HG03103 (cell line): ENCODE results near the gene FOS.
"Not testable (repeated sequence)": the region's sequence is repeated elsewhere in the genome, so short reads cannot be mapped to it uniquely, and the experiment has no call there.

ENCODE experiments used
- ATAC-seq: cut with Tn5 transposase; IDR thresholded peaks from one replicate; pipeline ENCODE4 v1.9.1; 2021; ENCODE audit warnings: low read depth; ENCODE audit not compliant: unreplicated experiment

The FOS gene

GRCh38 chr14:75278422-75279152 is at the start of gene FOS:
Gene FOS, plus strand, starts transcription at chr14:75278828. Its CDS starts 155 bp downstream, at chr14:75278983.
- peak; percentile 72 for ATAC-seq

DNA sequence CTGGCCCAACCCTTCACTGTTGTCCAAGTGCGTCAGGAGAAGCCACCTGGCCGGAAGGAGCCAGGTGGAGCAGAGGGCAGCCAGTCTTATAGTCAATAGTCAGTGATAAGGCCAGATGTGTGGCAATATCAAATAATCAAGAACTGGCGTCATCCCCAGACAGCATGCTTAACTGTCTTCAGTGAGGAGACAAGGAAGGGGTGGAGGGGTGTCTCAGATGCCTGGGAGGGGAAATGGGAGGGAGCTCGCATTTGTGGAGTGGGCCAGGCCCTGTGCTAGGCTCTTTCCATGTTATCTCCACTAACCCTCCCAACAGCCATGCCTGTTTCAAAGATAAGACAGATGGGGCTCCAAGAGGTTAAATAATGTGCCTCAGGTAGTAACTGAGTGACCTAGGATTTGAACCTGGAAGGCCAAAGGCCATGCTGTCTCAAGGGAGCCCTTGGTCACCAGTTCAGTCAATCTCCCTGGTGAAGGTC is 48.9 kb upstream of the FOS start:
- ATAC-seq: no peak

DNA sequence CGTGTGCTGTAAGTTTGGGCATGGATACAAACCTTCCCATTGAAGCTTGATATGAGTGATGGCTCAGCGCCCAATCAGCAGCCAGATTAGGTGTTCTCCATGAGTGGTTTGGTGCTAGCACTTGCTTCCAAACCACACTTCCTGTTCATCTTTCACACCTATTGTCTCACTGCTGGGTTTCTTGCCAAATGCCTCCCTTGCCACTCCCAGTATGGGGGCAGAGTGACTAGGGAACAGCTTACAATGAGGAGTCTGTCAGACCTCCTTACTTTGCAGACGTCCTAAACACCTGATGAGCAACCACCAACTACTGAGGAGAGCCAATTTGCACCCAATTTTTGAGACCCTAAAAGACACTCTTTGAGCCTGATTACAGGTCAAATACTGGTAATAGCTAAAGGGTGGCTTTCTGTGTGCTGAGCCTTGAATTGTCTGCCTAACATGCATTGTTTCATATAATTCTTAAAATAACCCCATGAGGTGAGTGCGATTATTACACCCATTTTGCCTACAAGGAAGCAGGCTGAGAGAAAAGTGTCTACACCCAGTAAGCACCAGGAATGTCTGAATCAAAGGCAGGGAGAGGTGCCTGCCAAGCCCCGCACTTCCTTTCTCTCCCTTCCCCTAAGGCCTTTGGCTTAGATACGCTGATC is 48.4 kb upstream of the FOS start:
- ATAC-seq: peak; percentile 58

DNA sequence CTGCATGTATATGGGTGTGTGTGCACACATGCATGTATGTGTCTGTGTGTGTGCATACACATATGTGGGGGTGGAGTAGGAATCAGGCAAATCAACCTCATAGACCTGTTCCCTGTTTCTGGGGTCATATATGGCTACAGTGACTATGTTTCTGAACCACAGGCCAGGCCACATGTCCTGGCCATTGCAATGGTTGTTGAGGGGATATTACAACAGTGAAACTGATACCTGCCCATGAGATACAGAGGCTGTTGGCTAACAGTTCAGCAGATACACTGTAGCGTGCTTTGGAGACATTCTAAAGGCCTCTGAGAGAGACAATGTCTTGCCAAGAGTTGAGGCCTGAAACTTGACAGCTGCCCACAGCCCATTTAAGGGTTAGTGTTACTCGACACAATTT is 47.3 kb upstream of the FOS start:
- ATAC-seq: no peak

DNA sequence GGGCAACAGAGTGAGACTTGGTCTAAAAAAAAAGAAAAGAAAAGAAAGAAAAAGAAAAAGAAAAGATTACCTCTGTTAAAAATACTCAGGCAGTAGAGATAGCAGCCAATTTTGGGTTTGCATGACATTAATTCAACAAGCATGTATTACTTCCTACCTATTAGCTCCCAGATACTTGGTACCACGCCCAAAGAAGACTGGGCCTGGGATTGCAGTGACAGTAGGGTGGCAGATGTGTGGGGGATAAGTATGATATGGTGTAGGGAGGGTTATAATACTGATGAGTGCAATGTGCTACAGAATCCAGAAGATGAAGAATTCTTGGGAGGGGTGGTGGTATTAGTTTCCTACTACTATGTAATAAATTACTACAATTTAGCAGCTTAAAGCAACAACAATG is 46.4 kb upstream of the FOS start:
- ATAC-seq: no peak

GRCh38 chr14:75232597-75232996 is 46.0 kb upstream of the FOS start:
- ATAC-seq: no peak

DNA sequence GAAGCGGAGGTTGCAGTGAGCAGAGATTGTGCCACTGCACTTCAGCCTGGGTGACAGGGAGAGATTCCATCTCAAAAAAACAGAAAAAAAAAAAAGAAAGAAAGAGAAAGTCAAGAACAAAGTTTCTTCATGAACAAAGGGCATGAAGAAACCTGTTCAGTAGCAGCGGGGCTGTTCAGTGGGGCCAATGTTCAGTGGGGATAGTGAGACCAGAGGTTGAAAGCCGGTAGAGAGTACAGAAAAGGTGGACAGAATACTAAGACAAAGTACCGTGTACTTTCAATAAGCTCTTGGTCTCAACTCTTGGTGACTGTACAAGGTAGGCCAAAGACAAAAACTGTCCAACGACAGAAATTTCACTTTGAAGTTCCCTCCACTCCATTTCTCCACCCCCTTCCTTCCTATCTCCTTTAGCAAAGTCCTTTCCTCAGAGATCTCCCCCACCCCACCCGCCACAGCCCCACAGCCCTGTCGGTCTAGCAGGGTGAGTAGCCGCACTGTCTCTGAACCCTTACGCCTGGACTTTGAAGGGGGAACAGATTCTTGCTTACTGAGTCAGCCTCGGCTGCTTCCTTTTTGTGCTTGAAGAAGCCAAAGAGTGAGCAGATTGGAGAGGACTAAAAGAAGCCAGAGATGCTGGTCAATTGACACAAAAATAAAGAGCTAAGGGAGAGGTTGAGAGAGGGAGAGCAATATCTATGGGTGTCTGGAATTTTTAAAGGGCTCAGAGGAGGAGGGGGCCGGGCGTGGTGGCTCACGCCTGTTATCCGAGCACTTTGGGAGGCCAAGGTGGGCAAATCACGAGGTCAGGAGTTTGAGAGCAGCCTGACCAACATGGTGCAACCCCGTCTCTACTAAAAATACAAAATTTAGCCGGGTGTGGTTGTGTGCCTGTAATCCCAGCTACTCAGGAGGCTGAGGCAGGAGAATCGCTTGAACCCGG is 44.2 kb upstream of the FOS start:
- ATAC-seq: no peak

- ATAC-seq: not testable (repeated sequence)
Observed at GRCh38 chr14:75235198-75235597, 43.4 kb upstream of the FOS start.

DNA sequence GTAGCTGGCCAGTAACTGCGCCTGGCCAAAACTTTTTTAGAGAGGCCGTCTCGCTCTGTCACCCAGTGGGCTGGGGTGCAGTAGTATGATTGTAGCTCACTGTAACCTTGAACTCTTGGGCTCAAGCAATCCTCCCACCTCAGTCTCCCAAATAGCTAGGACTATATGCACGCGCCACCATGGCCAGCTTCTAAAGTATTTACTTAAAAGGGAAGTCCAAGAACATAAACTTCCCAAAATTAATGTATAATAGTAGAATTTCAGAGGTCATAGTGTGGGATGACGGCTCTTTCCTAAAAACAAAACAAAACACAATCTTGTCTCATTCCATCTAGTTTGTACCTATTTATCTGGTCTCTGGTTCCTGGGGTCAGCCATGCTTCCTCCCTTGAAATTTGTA is 42.2 kb upstream of the FOS start:
- no peak for ATAC-seq

DNA sequence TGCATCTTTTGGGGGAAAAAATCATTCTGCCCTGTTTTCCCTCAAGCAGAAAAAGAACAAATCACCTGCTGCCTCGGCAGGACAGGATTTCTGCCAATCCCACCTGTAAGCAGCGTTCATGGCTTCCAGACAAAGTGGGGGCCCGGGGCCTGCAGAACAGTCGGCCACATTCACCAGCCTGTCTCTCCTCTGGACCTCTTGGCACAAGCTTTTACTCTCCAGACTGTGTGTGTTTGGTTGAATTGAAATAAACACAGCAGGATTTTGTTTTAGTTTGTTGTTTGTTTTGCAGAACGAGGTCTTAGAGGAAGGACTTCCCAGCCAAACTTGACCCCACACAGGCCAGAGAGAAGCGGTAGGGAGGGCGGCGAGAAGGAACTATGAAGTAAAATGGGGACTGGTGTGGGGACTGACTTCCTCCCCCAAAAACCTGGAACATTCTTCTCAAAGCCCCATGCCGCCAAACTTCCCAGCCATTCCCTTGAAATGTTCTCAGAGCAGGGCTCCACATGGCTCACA is 41.7 kb upstream of the FOS start:
- ATAC-seq: no peak

GRCh38 chr14:75238756-75239455 is 39.7 kb upstream of the FOS start:
- ATAC-seq: no peak

DNA sequence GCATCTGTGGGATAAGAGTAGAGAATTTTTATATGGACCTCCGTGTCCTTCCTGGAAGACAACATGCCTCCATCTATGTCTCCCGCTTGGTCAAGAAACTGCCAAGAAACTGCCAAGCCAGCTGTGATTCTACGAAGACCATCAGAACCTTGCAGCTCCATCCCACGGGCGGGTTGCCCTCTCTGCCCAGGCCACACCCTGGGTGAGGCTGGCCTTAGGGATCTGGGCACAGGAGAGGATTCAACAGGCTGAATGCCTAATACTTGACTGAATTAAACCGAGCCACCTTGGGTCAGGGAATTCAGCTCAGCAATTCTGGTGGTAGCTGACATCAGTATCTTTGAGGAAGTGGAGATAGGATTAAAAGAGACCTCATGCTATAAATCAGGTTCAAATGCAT is 37.8 kb upstream of the FOS start:
- ATAC-seq: no peak

DNA sequence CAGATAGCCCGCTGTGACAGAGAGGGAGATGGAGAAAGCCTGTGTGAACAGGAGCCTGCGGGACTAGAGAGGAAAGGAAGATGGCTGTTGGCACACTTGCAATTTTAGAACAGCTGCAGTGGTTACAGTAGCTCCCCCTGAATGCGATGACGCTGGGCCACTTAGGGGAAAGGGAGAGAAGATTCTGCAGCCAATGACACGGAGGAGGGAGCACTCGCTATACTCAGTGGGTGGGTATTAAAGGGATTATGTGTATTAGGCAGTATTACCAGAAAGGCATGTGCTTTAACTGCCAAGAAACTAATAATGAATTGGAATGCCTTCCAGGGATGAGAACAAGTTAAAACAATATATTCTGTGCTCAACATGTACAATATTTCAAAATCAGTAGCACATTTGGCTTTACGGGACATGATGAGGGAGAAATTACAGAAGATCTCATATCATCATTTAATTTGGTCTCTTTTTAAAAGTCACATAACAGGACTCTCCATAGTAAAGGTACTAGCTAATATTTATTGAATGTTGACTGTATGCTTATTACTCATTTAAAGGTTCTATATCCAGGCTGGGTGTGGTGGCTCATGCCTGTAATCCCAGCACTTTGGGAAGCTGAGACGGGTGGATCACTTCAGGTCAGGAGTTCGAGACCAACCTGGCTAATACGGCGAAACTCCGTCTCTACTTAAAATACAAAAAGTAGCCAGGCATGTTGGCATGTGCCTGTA is 35.9 kb upstream of the FOS start:
- ATAC-seq: no peak

DNA sequence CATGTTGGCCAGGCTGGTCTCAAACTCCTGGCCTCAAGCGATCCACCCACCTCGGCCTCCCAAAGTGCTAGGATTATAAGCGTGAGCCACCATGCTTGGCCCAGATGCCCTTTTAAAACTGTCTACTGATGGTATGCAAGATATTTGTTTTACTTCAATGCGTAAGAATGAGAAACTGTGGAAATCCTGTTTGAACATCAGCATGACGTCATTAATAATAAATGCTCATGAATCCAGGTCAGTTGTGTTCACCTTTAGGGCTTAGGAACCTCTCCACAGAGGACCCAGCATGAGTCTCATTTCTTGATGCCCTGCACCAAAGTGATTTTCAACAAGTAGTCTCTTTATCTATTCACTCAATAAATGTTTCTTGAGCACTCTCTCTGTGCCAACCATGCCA is 34.5 kb upstream of the FOS start:
- no peak for ATAC-seq

DNA sequence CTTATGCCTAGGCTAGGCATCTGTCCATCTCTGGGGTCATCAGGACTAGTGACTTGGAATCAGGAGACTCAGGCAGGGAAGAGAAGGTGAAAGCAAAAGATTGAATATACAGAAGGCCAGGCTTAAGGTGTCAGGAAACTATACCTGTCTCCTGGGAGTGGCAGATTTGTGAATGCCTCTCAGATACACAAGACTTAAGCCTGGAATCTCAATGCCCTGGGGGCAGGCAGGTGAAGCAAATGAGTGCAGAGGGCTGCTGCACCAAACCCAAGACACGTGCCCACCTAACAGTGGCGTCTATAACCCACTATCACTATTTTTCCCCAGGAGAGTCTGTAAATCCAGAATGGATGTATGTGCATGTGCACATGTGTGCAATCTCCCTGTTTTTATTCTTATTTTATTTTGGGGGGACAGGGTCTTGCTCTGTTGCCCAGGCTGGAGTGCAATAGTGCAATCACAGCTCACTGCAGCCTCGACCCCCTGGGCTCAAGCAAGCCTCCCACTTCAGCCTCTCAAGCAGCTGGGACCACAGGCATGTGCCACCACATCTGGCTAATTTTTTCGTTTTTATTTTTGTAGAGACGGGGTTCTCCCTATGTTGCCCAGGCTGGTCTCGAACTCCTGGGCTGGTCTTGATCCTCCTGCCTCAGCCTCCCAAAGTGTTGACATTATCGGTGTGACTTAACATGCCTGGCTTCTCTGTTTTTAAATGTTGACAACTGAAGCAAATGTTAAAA is 31.9 kb upstream of the FOS start:
- no peak for ATAC-seq

GRCh38 chr14:75247286-75247922 is 31.2 kb upstream of the FOS start:
- ATAC-seq: no peak

DNA sequence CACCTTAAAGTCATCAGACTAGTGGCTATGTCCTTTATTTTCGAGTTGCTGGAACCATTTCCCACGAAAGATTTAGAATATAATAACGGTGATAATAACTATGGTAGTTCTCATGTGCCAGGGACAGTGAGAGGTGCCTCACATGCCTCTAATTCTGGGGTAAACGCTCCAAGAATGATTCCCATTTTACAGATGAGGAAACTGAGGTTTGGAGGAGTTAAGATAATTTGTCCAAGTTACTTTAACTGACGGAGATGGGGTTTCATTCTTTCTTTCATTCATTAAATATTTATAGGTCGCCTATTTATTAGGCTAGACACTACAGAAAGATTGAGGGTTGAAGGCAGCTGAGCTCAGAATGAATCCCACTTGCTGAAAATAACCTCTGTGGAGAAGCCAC is 30.7 kb upstream of the FOS start:
- no peak for ATAC-seq

GRCh38 chr14:75249251-75249957 is 29.2 kb upstream of the FOS start:
- ATAC-seq: peak; percentile 86
